IPS-18c (cell line): ENCODE results near the gene BCL7A.
"Not testable (repeated sequence)": the region's sequence is repeated elsewhere in the genome, so short reads cannot be mapped to it uniquely, and the experiment has no call there.

Experiments used
- H3K4me3 ChIP-seq: 2 replicates; pipeline ENCODE4 v1.7.0; 2013; ENCODE audit warnings: low read depth, mild to moderate bottlenecking, low read length, moderate library complexity; ENCODE audit not compliant: insufficient read depth
- H3K9me3 ChIP-seq: one replicate; pipeline ENCODE4 v1.6.1; 2013; ENCODE audit warnings: mild to moderate bottlenecking, low read length, moderate library complexity; ENCODE audit not compliant: control insufficient read depth, insufficient read depth

Gene BCL7A

GRCh38 chr12:122021822-122022392, at the start of gene BCL7A:
TSS of gene BCL7A (plus strand) at chr12:122021884. CDS start at chr12:122022092, 208 bp downstream.
- Histone ChIP-seq H3K9me3 (no peaks in the 10 kb centered on the region), H3K4me3 (peak within 1 kb of the TSS; percentile 79)

- H3K4me3 ChIP-seq, result no peak overlapping the region
- peaks cover 3% of the 10 kb centered on the region for H3K9me3 ChIP-seq
Measured at GRCh38 chr12:121974026-121974985, 47.4 kb upstream of the BCL7A start.

DNA sequence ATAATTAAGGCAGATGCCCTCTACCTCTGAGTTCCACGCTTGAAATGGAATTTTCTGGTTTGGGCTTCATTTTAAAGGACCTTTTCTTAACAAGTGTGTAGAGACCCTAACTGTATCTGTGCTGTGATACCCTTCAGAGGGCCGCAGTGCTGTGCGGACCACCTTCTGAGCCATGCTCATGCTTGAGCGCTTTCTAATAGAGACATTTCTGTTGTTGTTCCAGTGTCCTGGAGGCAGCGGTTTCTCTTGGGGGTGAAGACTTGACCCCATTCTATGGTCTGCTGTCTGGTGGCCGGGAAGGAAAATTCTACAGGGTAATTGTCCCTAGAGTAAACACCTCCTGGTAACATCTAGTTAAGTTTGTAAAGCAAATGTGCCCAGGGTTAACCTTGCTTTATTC, 46.7 kb upstream of the BCL7A start:
- H3K9me3 ChIP-seq, result peaks cover 3% of the 10 kb centered on the region
- H3K4me3 ChIP-seq, result no peak overlapping the region

- no peak overlapping the region for H3K4me3 ChIP-seq
Measured at GRCh38 chr12:121976950-121977349, 44.7 kb upstream of the BCL7A start.

DNA sequence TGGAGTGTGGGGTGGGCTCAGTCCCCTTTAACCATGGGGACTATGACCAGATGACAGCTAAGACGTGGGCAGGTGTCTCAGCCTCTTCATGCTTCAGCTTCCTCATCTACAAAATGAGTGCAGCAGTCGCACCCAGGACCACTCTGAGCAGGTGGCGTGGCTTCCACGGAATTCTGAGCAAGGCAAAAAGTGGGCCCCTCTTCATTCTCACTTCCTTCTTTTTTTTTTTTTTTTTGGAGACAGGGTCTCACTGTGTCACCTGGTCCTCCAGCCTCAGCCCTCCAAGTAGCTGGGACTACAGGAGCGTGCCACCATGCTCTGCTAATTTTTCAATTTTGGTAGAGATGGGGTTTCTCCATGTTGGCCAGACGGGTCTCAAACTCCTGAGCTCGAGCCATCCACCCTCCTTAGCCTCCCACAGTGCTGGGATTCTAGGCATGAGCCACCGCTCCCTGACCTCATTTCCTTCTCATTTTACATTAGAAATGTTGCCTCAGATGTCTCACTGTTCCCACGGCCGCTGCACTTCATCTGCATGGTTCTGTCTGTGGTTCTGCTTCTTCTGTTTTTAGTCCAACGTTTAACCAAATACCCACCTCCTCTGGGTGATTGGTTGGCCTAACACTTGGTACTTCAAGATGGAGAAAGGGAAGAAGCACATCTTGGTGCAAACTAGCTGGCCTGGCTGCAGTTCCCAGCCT, 41.3 kb upstream of the BCL7A start:
- H3K4me3 ChIP-seq, result no peak overlapping the region

More at GRCh38 chr12:121976950-121977349, 44.7 kb upstream of the BCL7A start:
- peaks cover 3% of the 10 kb centered on the region for H3K9me3 ChIP-seq

DNA sequence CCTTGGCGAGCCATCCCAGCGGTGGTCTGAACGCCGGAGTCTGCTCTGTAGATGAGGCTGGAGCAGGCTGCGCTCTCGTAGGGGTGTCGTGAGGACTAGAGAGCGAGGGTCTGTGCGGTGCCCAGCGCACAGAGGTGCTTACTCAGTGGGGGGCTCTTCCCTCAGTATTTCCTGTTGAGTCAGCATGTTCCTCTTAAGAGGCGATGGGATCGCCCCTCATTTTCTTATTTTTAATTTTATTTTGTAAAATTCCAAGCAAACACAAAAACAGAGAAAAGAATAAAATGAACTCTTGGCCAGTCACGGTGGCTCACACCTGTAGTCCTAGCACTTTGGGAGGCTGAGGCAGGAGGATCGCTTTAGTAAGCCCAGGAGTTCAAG, 40.8 kb upstream of the BCL7A start:
- no peak overlapping the region for H3K4me3 ChIP-seq
- no peaks in the 10 kb centered on the region for H3K9me3 ChIP-seq

More for the DNA sequence above, 41.3 kb upstream of the BCL7A start:
- no peaks in the 10 kb centered on the region for H3K9me3 ChIP-seq

DNA sequence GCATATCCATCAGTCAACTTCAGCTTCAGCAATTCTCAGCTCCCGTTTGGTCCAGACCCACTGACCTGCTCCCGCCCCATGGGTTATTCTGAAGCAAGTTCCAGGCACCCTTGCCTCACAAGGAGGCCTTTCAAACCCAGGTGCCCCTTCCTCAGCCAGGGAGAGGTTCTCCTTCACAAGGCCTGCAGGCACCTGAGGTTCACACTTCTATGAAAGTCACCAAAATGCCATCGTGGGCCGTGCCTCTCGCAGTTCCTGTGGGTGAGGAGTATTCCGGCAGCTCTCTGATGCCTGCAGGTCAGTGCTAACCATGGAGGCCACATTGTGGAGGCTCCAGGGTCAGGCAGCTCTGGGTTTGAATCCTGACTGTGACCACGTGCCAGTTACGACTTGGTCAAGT, 40.2 kb upstream of the BCL7A start:
- Histone ChIP-seq H3K9me3 (no peaks in the 10 kb centered on the region), H3K4me3 (no peak overlapping the region)

- Histone ChIP-seq H3K4me3 (no peak overlapping the region), H3K9me3 (no peaks in the 10 kb centered on the region)
Measured at GRCh38 chr12:121982950-121983349, 38.7 kb upstream of the BCL7A start.

GRCh38 chr12:121983536-121984210, 38.0 kb upstream of the BCL7A start:
- H3K4me3 ChIP-seq, result no peak overlapping the region

DNA sequence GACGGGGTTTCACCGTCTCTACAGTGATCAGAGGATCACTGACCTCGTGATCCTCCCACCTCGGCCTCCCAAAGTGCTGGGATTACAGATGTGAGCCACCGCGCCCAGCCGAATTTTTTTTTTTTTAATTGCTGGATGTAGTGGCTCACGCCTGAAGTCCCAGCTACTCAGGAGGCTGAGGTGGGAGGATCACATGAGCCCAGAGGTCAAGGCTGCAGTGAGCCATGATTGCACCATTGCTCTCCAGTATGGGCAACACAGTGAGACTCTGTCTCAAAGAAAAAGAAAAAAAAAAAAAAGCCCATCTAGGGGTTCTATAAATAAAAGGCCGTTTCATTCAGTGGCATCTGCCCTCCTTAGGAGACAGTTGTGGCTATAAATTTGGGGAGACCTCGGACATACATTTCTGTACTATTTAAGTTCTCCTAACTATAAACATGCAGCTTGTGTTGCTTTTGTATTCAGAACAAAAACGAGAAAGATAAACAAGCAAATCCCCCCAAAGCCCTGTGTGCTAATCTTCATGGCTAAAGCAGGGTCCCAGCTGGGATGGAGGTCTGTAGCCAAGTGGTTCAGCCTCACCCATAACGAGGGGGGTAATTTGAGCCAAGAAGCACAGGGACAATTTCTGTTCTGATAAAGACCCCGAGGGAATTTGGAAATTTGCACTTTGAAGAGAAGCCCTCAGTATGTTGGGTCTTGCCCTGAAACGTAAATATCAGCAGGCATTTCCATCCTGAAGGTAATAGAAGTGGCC, 35.0 kb upstream of the BCL7A start:
- no peak overlapping the region for H3K4me3 ChIP-seq
- H3K9me3 ChIP-seq, result peaks cover 2% of the 10 kb centered on the region

More at GRCh38 chr12:121983536-121984210, 38.0 kb upstream of the BCL7A start:
- H3K9me3 ChIP-seq, result no peaks in the 10 kb centered on the region

- not testable (repeated sequence) for H3K4me3 ChIP-seq, H3K9me3 ChIP-seq
Measured at GRCh38 chr12:121988519-121988918, 33.2 kb upstream of the BCL7A start.

GRCh38 chr12:121989276-121990113, 32.2 kb upstream of the BCL7A start:
- Histone ChIP-seq H3K4me3 (no peak overlapping the region), H3K9me3 (peaks cover 2% of the 10 kb centered on the region)

DNA sequence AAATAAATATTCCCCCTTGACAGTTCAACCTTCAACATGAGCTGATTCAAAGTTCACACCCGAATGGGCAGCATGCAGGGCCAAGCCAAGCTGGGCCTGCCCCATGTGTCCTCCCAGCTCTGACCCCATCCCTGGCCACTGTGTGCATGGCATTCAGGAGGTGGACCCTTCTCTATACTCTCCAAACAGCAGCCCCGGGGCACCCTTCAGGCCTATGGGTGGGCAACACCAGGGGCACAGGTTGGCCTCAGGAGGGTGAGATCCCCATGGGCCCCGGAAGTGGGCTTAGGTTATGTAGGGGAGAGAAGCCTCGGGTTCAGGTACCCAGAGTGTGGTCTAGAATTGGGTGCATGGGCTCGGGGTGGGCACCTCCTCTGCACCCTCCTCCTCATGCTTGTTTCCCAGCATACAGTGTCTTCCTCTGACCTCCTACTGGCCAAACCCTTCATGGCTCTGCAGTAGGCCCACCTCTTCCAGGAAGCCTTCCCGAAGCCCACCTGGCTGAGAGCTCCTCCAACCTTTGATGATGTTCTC, 31.5 kb upstream of the BCL7A start:
- Histone ChIP-seq H3K9me3 (peaks cover 2% of the 10 kb centered on the region), H3K4me3 (no peak overlapping the region)

DNA sequence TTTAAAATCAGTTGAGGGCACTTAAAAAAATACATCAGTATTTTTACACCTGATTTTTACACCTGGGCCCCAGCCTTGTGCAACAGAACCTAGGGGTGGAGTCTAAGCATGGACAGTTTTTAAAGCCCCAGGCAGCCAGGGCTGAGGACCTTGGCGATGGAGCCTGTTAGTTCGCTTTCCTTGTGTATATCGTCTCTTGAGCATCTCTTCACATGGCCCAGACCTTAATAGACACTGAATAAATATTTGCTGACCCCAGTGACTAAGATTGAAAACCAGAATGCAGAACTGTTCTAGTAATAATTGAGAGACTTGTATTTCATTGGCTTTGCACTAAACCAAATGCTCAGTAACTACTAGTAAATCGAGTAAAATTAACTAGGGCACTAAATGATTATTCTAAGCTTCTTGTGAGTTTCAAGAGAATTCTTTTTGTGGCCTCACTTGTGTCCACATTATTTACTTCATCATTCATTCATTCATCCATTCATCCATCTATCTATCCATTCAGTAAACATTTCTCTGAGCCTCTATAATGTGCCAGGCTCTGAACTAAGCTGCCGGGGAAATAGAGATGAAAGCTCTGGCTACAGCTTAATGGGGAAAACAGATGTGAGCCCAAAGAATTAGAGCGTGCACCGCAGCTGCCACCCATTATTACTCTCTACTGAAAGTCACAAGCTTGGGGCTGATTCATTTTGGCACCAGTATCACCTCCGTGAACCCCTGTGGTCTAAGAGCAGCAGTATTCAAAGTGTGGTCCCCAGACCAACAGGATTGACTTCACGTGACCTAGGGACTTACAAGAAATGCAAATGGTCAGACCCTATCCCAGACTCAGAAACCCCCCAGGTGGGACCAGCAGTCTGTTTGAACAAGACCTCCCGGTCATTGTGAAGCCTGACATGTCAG, 30.7 kb upstream of the BCL7A start:
- no peak overlapping the region for H3K4me3 ChIP-seq
- H3K9me3 ChIP-seq, result peaks cover 2% of the 10 kb centered on the region
